Thymus (tissue), 11 donors: ENCODE results near the gene SMAD5. TPM values are rescaled to one million over a fixed set of nuclear protein-coding genes. Genes with fewer than 3 reads are reported as not detected.

ENCODE experiments used
- DNase-seq, 9 donors: peaks; one replicate each; pipeline ENCODE4 v3.0.0-alpha.2; 2013; ENCODE audit warnings: low spot score in 9 of 9, low read depth in 6 of 9, missing footprints in 1 of 9
- H3K27ac ChIP-seq, 2 donors: one replicate each; pipeline ENCODE4 v1.5.1; 2013; ENCODE audit warnings: control low read depth in 1 of 2, low read depth in 1 of 2, low read length in 1 of 2, mild to moderate bottlenecking in 1 of 2, moderate library complexity in 1 of 2
- H3K27me3 ChIP-seq, 2 donors: one replicate each; pipeline ENCODE4 v1.5.1; 2013; ENCODE audit warnings: low read length in 1 of 2; ENCODE audit not compliant: control insufficient read depth in 2 of 2, insufficient read depth in 1 of 2
- H3K36me3 ChIP-seq, 2 donors: one replicate each; pipeline ENCODE4 v1.5.1; 2013; ENCODE audit warnings: low read length in 1 of 2, mild to moderate bottlenecking in 1 of 2, moderate library complexity in 1 of 2; ENCODE audit not compliant: control insufficient read depth in 2 of 2, insufficient read depth in 2 of 2
- H3K4me1 ChIP-seq, 2 donors: one replicate each; pipeline ENCODE4 v1.5.1; 2013; ENCODE audit warnings: low read length in 2 of 2; ENCODE audit not compliant: control insufficient read depth in 2 of 2, insufficient read depth in 2 of 2
- H3K4me3 ChIP-seq, 2 donors: one replicate each; pipeline ENCODE4 v1.5.1; 2013; ENCODE audit warnings: low read length in 2 of 2, control low read depth in 1 of 2, mild to moderate bottlenecking in 1 of 2
- H3K9me3 ChIP-seq, 2 donors: one replicate each; pipeline ENCODE4 v1.5.1; 2013; ENCODE audit warnings: low read length in 1 of 2, mild to moderate bottlenecking in 1 of 2; ENCODE audit not compliant: control insufficient read depth in 2 of 2, insufficient read depth in 1 of 2
- WGBS: extraction: QIAGEN DNeasy Blood & Tissue Kit; methylation state at CpG from one replicate; pipeline ENCODE4 v1.1.7; 2013; 5-methylcytosine and 5-hydroxymethylcytosine counted together
- polyA plus RNA-seq: library from polyadenylated mRNA; stranded (reverse); fragments of 200-250 nt; gene quantifications from one replicate; pipeline ENCODE4 v1.2.3, GENCODE V29; 2013
- total RNA-seq: library from RNA; stranded (reverse); fragments of 120-200 nt; gene quantifications from one replicate; pipeline ENCODE4 v1.2.4, GENCODE V29; 2013
- donor health status: healthy.

The SMAD5 gene
- total and polyA plus RNA-seq, 2 donors, result 12.2 to 20.1 TPM

GRCh38 chr5:136143763-136144162 lies 11.1 kb downstream of the SMAD5 start:
- no peak overlapping the region for H3K27ac ChIP-seq
- no peaks in the 10 kb centered on the region for H3K36me3 ChIP-seq
- no peaks in the 10 kb centered on the region for H3K27me3 ChIP-seq
- no peaks in the 10 kb centered on the region for H3K4me1 ChIP-seq
- no peaks in the 10 kb centered on the region for H3K9me3 ChIP-seq
- H3K4me3 ChIP-seq, result no peak overlapping the region
- WGBS, result 94% methylated on average over 3 of the region's 3 CpGs
- no peak for DNase-seq

- Histone ChIP-seq H3K4me1 (no peaks in the 10 kb centered on the region), H3K9me3 (no peaks in the 10 kb centered on the region), H3K4me3 (no peak overlapping the region), H3K27ac (no peak overlapping the region), H3K27me3 (no peaks in the 10 kb centered on the region), H3K36me3 (no peaks in the 10 kb centered on the region)
- WGBS, result 91% methylated on average over 2 of the region's 2 CpGs
- DNase-seq, result no peak
Measured at GRCh38 chr5:136145030-136145429, 12.4 kb downstream of the SMAD5 start.

- no peak for DNase-seq
- H3K36me3 ChIP-seq, result no peaks in the 10 kb centered on the region
- no peaks in the 10 kb centered on the region for H3K4me1 ChIP-seq
- 96% methylated on average over 3 of the region's 3 CpGs for WGBS
- H3K27ac ChIP-seq, result no peak overlapping the region
- no peak overlapping the region for H3K4me3 ChIP-seq
- no peaks in the 10 kb centered on the region for H3K9me3 ChIP-seq
- H3K27me3 ChIP-seq, result no peaks in the 10 kb centered on the region
Measured at GRCh38 chr5:136146201-136146600, 13.6 kb downstream of the SMAD5 start.

- Histone ChIP-seq H3K36me3 (no peaks in the 10 kb centered on the region), H3K4me1 (no peaks in the 10 kb centered on the region), H3K9me3 (no peaks in the 10 kb centered on the region)
Measured at GRCh38 chr5:136147632-136148031, 15.0 kb downstream of the SMAD5 start.

GRCh38 chr5:136149891-136150290 lies 17.2 kb downstream of the SMAD5 start:
- WGBS, result 99% methylated on average over 1 of the region's 1 CpG
- Histone ChIP-seq H3K9me3 (no peaks in the 10 kb centered on the region), H3K4me3 (no peak overlapping the region), H3K4me1 (no peaks in the 10 kb centered on the region), H3K27ac (no peak overlapping the region), H3K36me3 (peaks cover 0 to 4% of the 10 kb centered on the region in 2 donors), H3K27me3 (no peaks in the 10 kb centered on the region)
- no peak for DNase-seq

More at GRCh38 chr5:136147632-136148031, 15.0 kb downstream of the SMAD5 start:
- no peak overlapping the region for H3K27ac ChIP-seq
- no peak for DNase-seq
- no peak overlapping the region for H3K4me3 ChIP-seq
- no peaks in the 10 kb centered on the region for H3K27me3 ChIP-seq

GRCh38 chr5:136153581-136154236 lies 21.1 kb downstream of the SMAD5 start:
- Histone ChIP-seq H3K4me1 (no peaks in the 10 kb centered on the region), H3K27ac (no peak overlapping the region), H3K27me3 (no peaks in the 10 kb centered on the region), H3K4me3 (no peak overlapping the region), H3K36me3 (peaks cover 0 to 11% of the 10 kb centered on the region in 2 donors), H3K9me3 (no peaks in the 10 kb centered on the region)
- 99% methylated on average over 11 of the region's 11 CpGs for WGBS
- no peak for DNase-seq

- no peak overlapping the region for H3K27ac ChIP-seq
- peaks cover 0 to 11% of the 10 kb centered on the region in 2 donors for H3K36me3 ChIP-seq
- H3K9me3 ChIP-seq, result no peaks in the 10 kb centered on the region
- H3K4me3 ChIP-seq, result no peak overlapping the region
- no peak for DNase-seq
- H3K4me1 ChIP-seq, result no peaks in the 10 kb centered on the region
- H3K27me3 ChIP-seq, result no peaks in the 10 kb centered on the region
- WGBS, result 99% methylated on average over 2 of the region's 2 CpGs
Measured at GRCh38 chr5:136155078-136155477, 22.4 kb downstream of the SMAD5 start.

GRCh38 chr5:136155761-136156160 lies 23.1 kb downstream of the SMAD5 start:
- Histone ChIP-seq H3K27me3 (no peaks in the 10 kb centered on the region), H3K27ac (no peak overlapping the region), H3K4me3 (no peak overlapping the region), H3K4me1 (no peaks in the 10 kb centered on the region), H3K9me3 (peaks cover 0 to under 1% of the 10 kb centered on the region in 2 donors), H3K36me3 (peaks cover 0 to 12% of the 10 kb centered on the region in 2 donors)
- 100% methylated on average over 1 of the region's 1 CpG for WGBS
- DNase-seq, result no peak

- DNase-seq, result no peak
- Histone ChIP-seq H3K4me3 (no peak overlapping the region), H3K4me1 (no peaks in the 10 kb centered on the region), H3K27me3 (no peaks in the 10 kb centered on the region), H3K36me3 (peaks cover 0 to 14% of the 10 kb centered on the region in 2 donors), H3K27ac (no peak overlapping the region), H3K9me3 (peaks cover 0 to 1% of the 10 kb centered on the region in 2 donors)
- 99% methylated on average over 5 of the region's 5 CpGs for WGBS
Measured at GRCh38 chr5:136157514-136157913, 24.9 kb downstream of the SMAD5 start.
